Epithelial cell of esophagus (primary cell): ENCODE data around the gene HIRIP3.
"Not testable (repeated sequence)": the region's sequence is repeated elsewhere in the genome, so short reads cannot be mapped to it uniquely, and the experiment has no call there.

Experiments
- DNase-seq: peaks from one replicate; pipeline ENCODE4 v3.0.0; 2010; ENCODE audit warnings: low read depth
- H3K4me3 ChIP-seq: 2 replicates; pipeline ENCODE4 v1.5.1; 2011; ENCODE audit warnings: mild to moderate bottlenecking, low read length, control low read depth
- CTCF ChIP-seq: IDR thresholded peaks from 2 replicates; pipeline ENCODE4 v1.5.1; 2011; ENCODE audit warnings: low read depth, mild to moderate bottlenecking, low read length, control low read depth, inconsistent platforms; ENCODE audit not compliant: insufficient read depth; ENCODE audit errors: missing control alignments

HIRIP3 gene

GRCh38 chr16:30025156-30025555, 29.7 kb upstream of the HIRIP3 start:
- no peak for DNase-seq
- TF ChIP-seq CTCF = no peak
- no peak overlapping the region for H3K4me3 ChIP-seq

GRCh38 chr16:30024451-30024850, 29.0 kb upstream of the HIRIP3 start:
- DNase-seq = no peak

GRCh38 chr16:30023586-30023985, 28.2 kb upstream of the HIRIP3 start:
- no peak for TF ChIP-seq CTCF
- DNase-seq = no peak
- no peak overlapping the region for H3K4me3 ChIP-seq

More at GRCh38 chr16:30024451-30024850, 29.0 kb upstream of the HIRIP3 start:
- H3K4me3 ChIP-seq = no peak overlapping the region
- no peak for TF ChIP-seq CTCF

- no peak for DNase-seq
- no peak for TF ChIP-seq CTCF
- H3K4me3 ChIP-seq = no peak within 1 kb of the TSS
Measured at GRCh38 chr16:30022887-30023286, 27.5 kb upstream of the HIRIP3 start, which contains the start of gene C16orf92. Gene C16orf92, plus strand, starts transcription at chr16:30023198. Its CDS starts 143 bp downstream, at chr16:30023341.

GRCh38 chr16:30018731-30019158, 23.3 kb upstream of the HIRIP3 start:
- TF ChIP-seq CTCF = no peak
- peak; percentile 61 for DNase-seq
- H3K4me3 ChIP-seq = no peak overlapping the region

GRCh38 chr16:30017937-30018336, 22.5 kb upstream of the HIRIP3 start:
- not testable (repeated sequence) for H3K4me3 ChIP-seq, DNase-seq

- H3K4me3 ChIP-seq = no peak overlapping the region
- DNase-seq = no peak
- TF ChIP-seq CTCF = no peak
Measured at GRCh38 chr16:30017277-30017656, 21.9 kb upstream of the HIRIP3 start.
